Ovary (tissue), 9 donors: Measurements from ENCODE around the gene PI4KA. TPM values are rescaled to one million over a fixed set of nuclear protein-coding genes. Genes with fewer than 3 reads are reported as not detected.

Source experiments
- DNase-seq, 5 donors: peaks; one replicate each; pipeline ENCODE4 v3.0.0-alpha.2; 2019 to 2020
- H3K27ac ChIP-seq, 2 donors: fragments of 200-600 bp; one replicate each; pipeline versions ENCODE4 v1.5.1 to v1.8.0; 2019 to 2022
- H3K27me3 ChIP-seq: fragments of 200-600 bp; one replicate; pipeline ENCODE4 v1.8.0; 2022
- H3K36me3 ChIP-seq: fragments of 200-600 bp; sonication (generic); one replicate; pipeline ENCODE4 v1.5.1; 2019
- H3K4me1 ChIP-seq: one replicate; pipeline ENCODE4 v1.8.1; 2013; ENCODE audit warnings: mild to moderate bottlenecking, moderate library complexity; ENCODE audit not compliant: insufficient read depth
- H3K4me3 ChIP-seq: fragments of 200-600 bp; sonication (generic); one replicate; pipeline ENCODE4 v1.5.1; 2017
- H3K9me3 ChIP-seq, 2 donors: fragments of 200-600 bp in 1 of 2; sonication (generic) in 1 of 2; one replicate each; pipeline versions ENCODE4 v1.5.1 to v1.8.1; 2013 to 2019; ENCODE audit warnings: mild to moderate bottlenecking in 1 of 2, moderate library complexity in 1 of 2
- CTCF ChIP-seq, 3 donors: fragments of 450-650 bp in 2 of 3; fragments of 200-600 bp in 1 of 3; IDR thresholded peaks; one replicate each; pipeline versions ENCODE4 v1.5.1 to v1.8.0; 2016 to 2022; ENCODE audit warnings: antibody characterized with exemption in 3 of 3, mild to moderate bottlenecking in 1 of 3
- EP300 ChIP-seq: sonication (generic); formaldehyde crosslinking; IDR thresholded peaks from one replicate; pipeline ENCODE4 v1.6.1; 2017; ENCODE audit warnings: antibody characterized with exemption
- POLR2A ChIP-seq: fragments of 450-650 bp; IDR thresholded peaks from one replicate; pipeline ENCODE4 v1.6.1; 2017; ENCODE audit warnings: antibody characterized with exemption, mild to moderate bottlenecking, moderate library complexity
- WGBS, 3 donors: extraction: QIAGEN DNeasy Blood & Tissue Kit in 1 of 3; methylation state at CpG; one replicate each; pipeline versions ENCODE4 v1.1.5 to v1.1.7; 2013 to 2017; 5-methylcytosine and 5-hydroxymethylcytosine counted together
- intact Hi-C, 4 donors: fragments of 100-400 bp; cut with DNase I; formaldehyde crosslinking; loops; one replicate each; pipeline versions ENCODE4 v1.11.0 to v1.15.1; 2022 to 2023
- polyA plus RNA-seq, 2 donors: library from polyadenylated mRNA; stranded (reverse); fragments of 200-250 nt in 1 of 2; fragments of 350-450 nt in 1 of 2; fragmentation: Illumina TruSeq in 1 of 2; extraction: RNeasy Lipid Tissue Mini Kit (QIAGEN cat#74804) in 1 of 2; gene quantifications; one replicate each; pipeline ENCODE4 v1.2.3, GENCODE V29; 2013 to 2014
- total RNA-seq, 7 donors: library from RNA; depleted of rRNA in 2 of 7; stranded (reverse); fragments of >200 nt in 2 of 7; fragmentation: NEBNext Ultra II Directional in 3 of 7; extraction: Animal tissue kit (Norgen Biotek cat#: 25700) in 3 of 7; gene quantifications; one replicate each; pipeline versions ENCODE4 v1.1.0 to v1.2.4, GENCODE V29; 2016 to 2023
- donor health status: DM: no; HTN: no; CAD: no; lungs with moderate emphysema.
- donor health status: DM: no; HTN: no; CAD: no.
- donor health status: Bipolar disorder and iron deficiency.
- donor health status: DM: yes; HTN: yes; CAD: no.
- donor health status: DM: no; HTN: no; CAD: no.
- donor health status: DM: yes; HTN: yes; CAD: no.

PI4KA gene
- total and polyA plus RNA-seq, 9 donors, result 30.6 to 97.6 (median 62.7) TPM

- WGBS, 3 donors, result 87 to 91% (median 91%) methylated on average over 7 to 10 of the region's 10 CpGs
- DNase-seq, result no peak
- H3K27ac ChIP-seq, result no peak overlapping the region
- H3K36me3 ChIP-seq, result no peaks in the 10 kb centered on the region
- TF ChIP-seq CTCF (IDR thresholded peaks at IDR 0.05), result no peak
- no peak for TF ChIP-seq POLR2A
- no peak for TF ChIP-seq EP300
- intact Hi-C loops, result no loop called here
- no peaks in the 10 kb centered on the region for H3K9me3 ChIP-seq
- H3K4me1 ChIP-seq, result no peaks in the 10 kb centered on the region
- no peaks in the 10 kb centered on the region for H3K27me3 ChIP-seq
- no peak overlapping the region for H3K4me3 ChIP-seq
These were observed 130.0 kb downstream of the PI4KA start for GRCh38 chr22:20728523-20729190.

DNA sequence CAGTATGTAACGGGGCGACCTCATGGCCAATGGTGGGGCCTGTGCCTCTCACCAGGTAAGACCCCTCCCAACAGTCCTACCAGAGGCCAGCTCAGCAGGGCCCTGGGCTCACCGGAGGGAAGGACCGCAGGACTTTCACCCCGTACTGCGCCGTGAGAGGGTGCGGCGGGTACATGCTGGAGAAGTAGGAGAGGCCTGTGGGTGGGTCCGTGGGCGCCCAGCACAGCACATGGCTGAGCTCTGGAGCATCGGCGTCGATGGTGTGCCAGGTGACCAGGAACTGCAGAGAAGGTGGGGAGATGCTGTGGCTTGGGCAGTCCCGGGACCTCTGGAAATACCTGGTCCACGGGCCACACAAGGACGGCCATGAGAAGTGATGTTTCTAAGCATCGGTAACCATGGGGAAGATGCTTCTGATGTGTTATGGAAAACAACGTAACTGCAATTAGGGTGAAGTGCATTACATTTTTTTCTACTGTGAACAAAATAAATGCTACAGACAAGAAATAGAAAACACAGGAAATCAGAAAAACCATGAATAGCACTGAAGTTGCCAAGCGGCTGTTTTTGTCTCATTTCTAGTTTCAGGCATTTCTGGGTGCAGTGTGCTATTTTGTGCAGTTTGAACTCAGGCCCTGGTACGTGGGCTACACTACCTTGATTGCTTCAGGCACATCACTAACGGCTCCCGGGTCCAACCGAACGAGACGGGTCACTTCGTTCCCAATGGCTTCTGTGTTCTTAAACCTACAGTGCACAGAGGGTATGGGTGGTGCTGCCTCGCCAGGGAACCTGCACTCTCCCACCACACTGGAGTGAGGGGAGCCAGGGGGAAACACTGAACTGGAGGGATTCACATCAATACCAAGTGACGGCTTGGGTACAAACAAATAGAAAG lies 131.2 kb downstream of the PI4KA start:
- Histone ChIP-seq H3K27ac (no peak overlapping the region), H3K36me3 (no peaks in the 10 kb centered on the region), H3K9me3 (no peaks in the 10 kb centered on the region), H3K4me3 (no peak overlapping the region), H3K27me3 (no peaks in the 10 kb centered on the region), H3K4me1 (no peaks in the 10 kb centered on the region)
- DNase-seq, result no peak
- intact Hi-C loops, result no loop called here
- 87 to 90% (median 90%) methylated on average over 29 of the region's 29 CpGs for WGBS, 3 donors
- no peak for TF ChIP-seq POLR2A
- TF ChIP-seq CTCF (IDR thresholded peaks at IDR 0.05), result no peak
- no peak for TF ChIP-seq EP300

DNA sequence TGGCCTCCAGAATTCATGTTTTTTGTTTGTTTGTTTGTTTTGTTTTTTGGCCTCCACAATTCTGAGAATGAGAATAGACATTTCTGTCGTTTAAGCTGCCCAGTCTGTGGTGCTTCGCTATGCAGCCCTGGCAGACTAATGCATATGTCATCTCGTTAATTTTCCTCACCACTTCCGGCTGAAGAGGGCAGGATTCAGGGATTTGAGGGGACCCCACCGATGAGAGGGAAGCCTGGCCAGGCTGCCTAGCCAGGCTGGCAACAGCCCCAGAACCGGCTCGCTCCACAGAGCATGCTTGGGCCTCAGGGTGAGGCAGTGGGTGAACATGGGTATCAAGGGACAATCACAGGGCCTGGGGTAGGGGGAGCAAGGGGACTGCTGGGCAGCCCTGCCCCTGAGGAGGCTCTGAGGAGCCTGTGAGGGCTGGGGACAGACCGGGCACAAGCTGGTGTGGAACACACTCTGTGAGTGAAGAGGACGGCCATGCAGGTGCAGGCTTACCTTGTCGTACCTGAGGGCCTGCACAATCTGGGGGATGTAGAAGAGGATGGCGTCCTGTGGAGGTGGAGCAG lies 132.5 kb downstream of the PI4KA start:
- DNase-seq, result no peak
- Histone ChIP-seq H3K4me3 (no peak overlapping the region), H3K27ac (no peak overlapping the region), H3K27me3 (no peaks in the 10 kb centered on the region), H3K4me1 (no peaks in the 10 kb centered on the region), H3K9me3 (no peaks in the 10 kb centered on the region), H3K36me3 (no peaks in the 10 kb centered on the region)
- WGBS, 3 donors, result 67 to 75% (median 69%) methylated on average over 11 of the region's 11 CpGs
- TF ChIP-seq EP300 (no peak), CTCF (IDR thresholded peaks at IDR 0.05) (no peak), POLR2A (no peak)
- intact Hi-C loops, result no loop called here

GRCh38 chr22:20724676-20725454 lies 133.7 kb downstream of the PI4KA start:
- Histone ChIP-seq H3K27ac (no peak overlapping the region), H3K27me3 (no peaks in the 10 kb centered on the region), H3K4me1 (no peaks in the 10 kb centered on the region), H3K9me3 (no peaks in the 10 kb centered on the region), H3K4me3 (no peak overlapping the region), H3K36me3 (no peaks in the 10 kb centered on the region)
- no peak for TF ChIP-seq POLR2A
- TF ChIP-seq EP300, result no peak
- TF ChIP-seq CTCF (IDR thresholded peaks at IDR 0.05), result no peak
- DNase-seq, result no peak
- WGBS, 3 donors, result 82 to 96% (median 96%) methylated on average over 9 of the region's 9 CpGs
- intact Hi-C loops, result no loop called here
